Left lobe of liver (tissue), 2 donors: ENCODE results near the gene PAM. TPM values are rescaled to one million over a fixed set of nuclear protein-coding genes. Genes with fewer than 3 reads are reported as not detected.
"Not testable (repeated sequence)": the region's sequence is repeated elsewhere in the genome, so short reads cannot be mapped to it uniquely, and the experiment has no call there.

ENCODE experiments used
- ATAC-seq: fragments of 200-7000 bp; cut with Tn5 transposase; one replicate; pipeline ENCODE4 v1.9.1; 2020; ENCODE audit warnings: mild to moderate bottlenecking, moderate library complexity
- DNase-seq: peaks from one replicate; pipeline ENCODE4 v3.0.0-alpha.2; 2020; ENCODE audit warnings: low spot score
- total RNA-seq: library from RNA; stranded (reverse); gene quantifications from one replicate; pipeline ENCODE4 v1.2.1, GENCODE V29; 2021
- donor health status: DM: no; HTN: no; CAD: no; lungs with moderate emphysema.
- donor health status: DM: no; HTN: yes; CAD: no.

The PAM gene
- total RNA-seq, 1 donor from 2014 or later: 15.6 TPM

GRCh38 chr5:102981957-102982635 lies 227.0 kb downstream of the PAM start:
- no peak for ATAC-seq
- no peak for DNase-seq

GRCh38 chr5:102986074-102986473 lies 231.0 kb downstream of the PAM start:
- ATAC-seq: no peak
- no peak for DNase-seq

- DNase-seq: no peak
- ATAC-seq: no peak
These were observed 233.4 kb downstream of the PAM start for GRCh38 chr5:102988459-102988858.

- DNase-seq (no peak), ATAC-seq (no peak)
These were observed 236.7 kb downstream of the PAM start for GRCh38 chr5:102991802-102992201.

DNA sequence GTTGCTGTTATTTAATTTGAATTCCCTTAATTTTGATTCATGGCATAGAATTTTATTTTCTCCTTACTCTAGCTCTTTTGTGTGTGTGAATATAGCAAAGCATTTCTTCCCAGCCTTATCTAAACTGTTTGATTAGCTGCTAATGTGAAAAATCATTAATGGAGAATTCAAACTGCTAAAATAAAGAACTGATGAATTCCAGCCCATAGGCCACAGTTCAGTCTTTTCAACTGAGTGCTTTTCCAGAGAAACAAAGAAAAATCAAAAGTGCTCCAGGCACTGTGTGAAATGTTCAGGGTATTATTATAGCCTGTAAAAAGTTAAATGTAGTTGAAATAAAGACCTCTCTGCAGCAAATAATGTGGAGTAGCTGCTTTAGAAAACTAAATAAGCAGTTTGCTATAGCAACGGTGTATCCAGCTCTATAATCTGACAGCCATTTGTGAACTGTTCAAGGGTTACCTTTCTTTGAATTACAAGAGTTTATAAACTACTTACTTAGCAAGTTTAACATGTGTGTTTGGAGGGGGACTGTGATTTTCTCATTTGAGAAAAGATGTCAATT lies 241.0 kb downstream of the PAM start:
- ATAC-seq: no peak

DNA sequence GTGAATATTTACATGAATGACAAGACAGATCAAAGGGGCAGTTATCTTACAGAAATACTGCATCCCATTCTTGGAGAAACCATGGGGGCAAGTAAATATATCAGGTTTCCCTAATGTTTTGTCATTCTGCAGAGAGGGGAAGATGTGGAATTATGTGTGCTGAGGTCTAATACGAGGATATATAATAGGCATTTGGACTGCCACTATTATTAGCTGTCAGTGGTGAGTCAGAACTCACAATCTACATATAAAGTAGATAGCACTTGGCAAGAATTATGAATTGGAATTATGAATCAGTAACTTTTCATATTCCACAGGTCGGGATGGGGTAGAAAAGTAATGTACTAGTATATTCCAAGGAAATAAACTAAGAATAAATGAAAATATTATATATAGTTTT lies 243.1 kb downstream of the PAM start:
- DNase-seq (no peak), ATAC-seq (no peak)

More for the DNA sequence above, 241.0 kb downstream of the PAM start:
- no peak for DNase-seq

DNA sequence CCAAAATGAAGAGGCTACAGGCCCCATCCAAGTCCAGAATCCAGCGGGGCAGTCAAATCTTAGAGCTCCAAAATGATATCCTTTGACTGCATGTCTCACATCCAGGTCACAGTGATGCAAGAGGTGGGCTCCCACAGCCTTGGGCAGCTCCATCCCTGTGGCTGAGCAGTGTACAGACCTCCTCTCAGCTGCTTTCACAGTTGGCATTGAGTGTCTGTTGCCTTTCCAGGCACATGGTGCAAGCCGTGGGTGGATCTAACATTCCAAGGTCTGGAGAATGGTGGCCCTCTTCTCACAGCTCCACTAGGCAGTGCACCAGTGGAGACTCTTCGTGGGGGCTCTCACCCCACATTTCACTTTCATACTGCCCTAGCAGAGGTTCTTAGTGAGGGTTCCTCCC lies 244.1 kb downstream of the PAM start:
- ATAC-seq (no peak), DNase-seq (no peak)

GRCh38 chr5:102999621-103000020 lies 244.5 kb downstream of the PAM start:
- ATAC-seq, DNase-seq: not testable (repeated sequence)

DNA sequence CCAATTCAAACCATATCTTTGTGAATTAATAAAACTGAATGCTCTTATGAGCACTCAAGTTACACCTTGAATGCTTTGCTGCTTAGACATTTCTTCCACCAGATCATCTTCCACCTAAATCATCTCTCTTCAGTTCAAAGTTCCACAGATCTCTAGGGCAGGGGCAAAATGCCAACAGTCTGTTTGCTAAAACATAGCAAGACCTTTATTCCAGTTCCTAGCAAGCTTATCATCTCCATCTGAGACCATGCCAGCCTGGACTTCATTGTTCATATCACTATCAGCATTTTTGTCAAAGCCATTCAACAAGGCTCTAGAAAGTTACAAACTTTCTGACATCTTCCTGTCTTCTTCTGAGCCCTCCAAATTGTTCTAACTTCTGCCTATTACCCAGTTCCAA lies 245.0 kb downstream of the PAM start:
- ATAC-seq (peak; percentile 53), DNase-seq (no peak)

DNA sequence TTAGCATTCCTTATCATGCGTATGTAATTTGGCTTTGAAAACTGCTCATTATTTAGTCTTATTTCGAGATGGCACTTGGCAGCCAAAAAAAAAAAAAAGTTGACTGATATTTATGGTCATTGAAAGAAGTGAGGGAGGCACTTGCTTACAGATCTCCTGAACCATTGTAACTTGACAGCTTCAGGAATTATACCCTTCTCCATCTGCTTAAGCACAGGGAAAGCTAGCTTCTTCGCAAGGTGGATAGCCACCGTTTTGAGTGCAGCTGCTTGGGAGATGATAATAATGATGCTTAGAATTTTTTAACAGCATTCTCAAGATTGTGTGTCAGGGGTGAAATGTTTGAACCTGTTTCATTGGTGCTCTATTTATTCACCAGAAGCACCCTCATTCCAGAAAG lies 248.8 kb downstream of the PAM start:
- ATAC-seq (no peak), DNase-seq (no peak)

DNA sequence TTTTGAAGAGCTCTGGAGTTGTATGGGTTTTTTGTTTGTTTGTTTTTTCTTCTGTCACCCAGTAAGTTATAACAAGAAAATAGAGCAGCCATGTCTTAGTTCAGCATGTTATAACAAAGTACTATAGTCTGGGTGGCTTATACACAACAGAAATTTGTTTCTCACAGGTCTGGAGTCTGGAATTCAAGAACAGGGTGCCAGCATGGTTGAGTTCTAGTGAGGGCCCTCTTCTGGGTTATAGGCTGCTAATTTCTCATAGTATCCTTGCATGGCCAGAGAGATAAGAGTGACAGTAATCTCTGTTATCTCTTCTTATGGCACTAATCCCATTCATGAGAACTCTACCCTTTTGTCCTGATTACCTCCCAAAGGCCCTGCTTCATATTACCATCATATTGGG lies 250.2 kb downstream of the PAM start:
- ATAC-seq (no peak), DNase-seq (no peak)

DNA sequence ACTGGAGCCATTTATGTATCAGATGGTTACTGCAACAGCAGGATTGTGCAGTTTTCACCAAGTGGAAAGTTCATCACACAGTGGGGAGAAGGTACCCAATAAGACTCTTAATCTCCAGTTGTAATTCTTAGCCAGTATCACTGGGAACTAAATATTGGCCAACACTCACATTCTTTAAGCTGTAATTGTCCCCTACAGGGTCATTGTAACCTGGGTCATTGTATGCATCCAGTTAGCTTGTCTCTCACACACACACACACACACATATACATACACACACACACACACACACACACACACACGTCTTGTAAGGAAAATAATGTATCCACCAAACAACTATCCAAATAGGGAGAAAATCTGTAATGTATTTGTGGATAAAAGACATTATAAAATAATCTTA lies 251.8 kb downstream of the PAM start:
- no peak for ATAC-seq
- DNase-seq: no peak

GRCh38 chr5:103010168-103010567 lies 255.1 kb downstream of the PAM start:
- DNase-seq (no peak), ATAC-seq (no peak)

DNA sequence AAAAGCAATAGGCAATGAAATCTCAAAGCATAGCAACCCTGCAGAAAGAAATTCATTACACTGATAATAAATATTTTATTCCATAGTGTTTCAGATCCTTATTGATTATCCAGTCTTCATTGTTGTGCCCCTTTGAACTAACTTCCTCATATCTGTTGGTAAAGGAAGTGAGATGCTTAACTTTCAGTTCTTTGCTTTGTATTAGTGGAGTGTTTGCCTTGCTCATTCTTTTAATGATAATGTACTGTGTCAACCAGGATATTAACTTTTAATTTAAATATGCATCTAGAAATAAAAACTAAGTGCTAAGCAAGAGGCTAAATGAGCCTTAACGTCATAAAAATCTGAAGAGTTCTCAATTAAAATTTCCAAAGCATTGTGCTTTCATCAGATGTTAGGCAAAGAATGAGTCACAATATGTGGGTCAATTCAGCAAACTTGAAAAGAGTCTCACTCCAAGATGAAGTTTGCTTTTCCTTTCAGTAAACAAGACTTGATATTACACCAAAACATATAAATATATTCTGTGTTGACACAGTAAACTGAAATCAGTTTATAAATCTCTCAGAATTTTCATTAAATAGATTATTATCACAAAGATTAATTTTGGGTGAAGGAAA lies 258.9 kb downstream of the PAM start:
- DNase-seq (no peak), ATAC-seq (no peak)

DNA sequence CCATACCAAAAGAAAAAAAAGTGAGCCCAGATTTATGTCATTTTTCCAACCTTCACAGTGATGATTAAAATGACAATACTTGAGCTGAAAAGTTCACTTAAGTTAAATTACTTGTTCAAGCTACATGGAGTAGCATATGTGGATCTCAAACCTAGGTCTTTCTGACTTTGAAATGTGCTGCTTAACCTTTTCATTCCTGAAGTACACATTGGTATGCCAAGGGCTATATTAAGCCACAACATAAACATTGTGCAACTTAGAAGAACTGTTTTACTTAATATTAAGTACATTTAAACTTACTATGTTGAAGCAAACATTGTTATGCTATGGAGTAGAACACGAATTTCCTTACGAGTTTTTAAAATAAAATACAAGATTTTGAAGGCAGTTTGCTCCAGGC lies 259.9 kb downstream of the PAM start:
- no peak for DNase-seq
- ATAC-seq: no peak

GRCh38 chr5:103016167-103016566 lies 261.1 kb downstream of the PAM start:
- ATAC-seq: no peak
- no peak for DNase-seq

- DNase-seq: no peak
- ATAC-seq: no peak
These were observed 264.7 kb downstream of the PAM start for GRCh38 chr5:103019804-103020203.

DNA sequence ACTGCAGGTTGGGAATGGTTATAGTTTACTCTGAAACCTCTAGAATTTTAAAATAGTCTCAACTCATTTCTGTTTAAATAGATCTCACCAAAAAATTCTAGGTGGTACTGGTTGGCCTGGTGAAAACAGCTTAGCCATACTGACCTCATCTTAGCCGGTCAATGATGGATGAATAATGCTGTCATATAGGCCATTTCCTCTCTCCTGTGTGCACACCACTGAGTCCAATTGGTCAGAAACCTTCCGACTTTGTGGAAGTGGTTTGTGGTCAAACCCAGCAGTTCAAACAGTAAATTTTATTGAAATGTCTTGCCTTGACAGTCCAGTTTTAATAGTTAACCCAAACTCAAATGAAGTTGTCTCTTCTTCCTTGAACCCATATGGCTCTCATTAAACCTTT lies 266.2 kb downstream of the PAM start:
- ATAC-seq (no peak), DNase-seq (no peak)

- ATAC-seq: no peak
These were observed 272.2 kb downstream of the PAM start for GRCh38 chr5:103027267-103027666.

DNA sequence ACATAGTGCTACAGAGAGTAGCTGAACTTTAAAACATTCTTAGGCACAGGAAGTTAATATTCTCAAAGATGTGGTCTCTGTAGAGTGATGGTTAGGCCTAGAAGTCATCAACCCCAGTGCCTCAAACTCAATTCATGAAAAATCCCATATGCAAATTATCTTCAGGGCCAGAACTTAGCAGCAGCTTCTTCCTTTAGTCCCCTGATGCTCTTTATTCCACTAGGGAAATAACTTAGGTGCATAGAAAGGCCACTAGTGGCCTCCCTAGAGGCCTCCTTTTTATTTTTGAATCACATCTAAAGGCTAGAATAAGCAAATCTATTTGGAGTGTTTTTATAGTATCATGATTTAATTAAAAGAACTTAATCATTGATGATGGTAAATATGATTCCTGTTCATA lies 276.5 kb downstream of the PAM start:
- DNase-seq: no peak
- ATAC-seq: peak; percentile 40

More at GRCh38 chr5:103027267-103027666, 272.2 kb downstream of the PAM start:
- no peak for DNase-seq

GRCh38 chr5:103033696-103034095 lies 278.6 kb downstream of the PAM start:
- DNase-seq (no peak), ATAC-seq (no peak)

DNA sequence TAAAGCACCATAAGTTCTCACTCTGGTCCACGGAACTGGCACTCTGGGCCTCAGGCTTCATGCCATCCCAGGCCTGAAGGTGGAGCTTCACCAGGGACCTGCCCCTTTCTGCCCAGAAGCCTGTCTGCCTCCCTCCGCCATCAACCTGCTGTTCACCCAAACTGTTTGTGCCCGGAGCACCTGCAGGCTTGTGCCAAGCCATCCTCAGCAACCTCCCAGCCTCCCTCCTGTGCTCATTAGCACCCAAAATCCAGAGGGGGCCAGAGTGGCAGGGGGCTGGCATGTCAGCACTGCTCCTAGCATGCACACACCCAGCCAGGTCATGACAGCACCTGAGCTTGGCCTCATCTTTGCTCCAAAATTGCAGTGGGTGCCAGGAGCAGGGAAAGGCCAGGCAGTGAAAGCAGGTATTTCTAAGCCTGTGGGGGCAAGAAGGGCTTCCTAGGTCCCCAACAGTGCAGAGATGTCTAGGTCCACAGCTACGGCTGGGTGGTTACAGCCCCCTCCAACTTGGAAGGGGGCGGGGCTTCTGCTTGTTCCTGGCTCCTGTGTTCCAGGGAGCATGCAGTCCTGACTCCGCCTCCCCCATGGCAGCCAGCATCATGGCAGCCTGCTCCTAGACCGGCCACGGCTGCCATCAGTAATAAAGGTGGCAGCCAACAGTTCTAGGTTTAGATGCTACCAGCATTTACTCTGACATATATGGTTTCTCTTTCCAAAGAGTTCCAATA lies 279.7 kb downstream of the PAM start:
- DNase-seq: no peak
- ATAC-seq: no peak
